Panc1 (cell line): ENCODE data around the gene MRGPRX2. TPM values are rescaled to one million over a fixed set of nuclear protein-coding genes. Genes with fewer than 3 reads are reported as not detected.

Experiments used
- ATAC-seq: fragments of 200-7000 bp; cut with Tn5 transposase; 2 replicates; pipeline ENCODE4 v1.9.1; 2020; ENCODE audit warnings: mild to moderate bottlenecking, moderate library complexity
- BruUV-seq: library from RNA; stranded (reverse); fragments of 400-500 nt; replicated peaks from 2 replicates; lab custom pipeline; 2021; lab: Mats Ljungman, UMichigan
- CTCF ChIA-PET: fragments of 300-600 bp; sonication (Branson Sonifier 250); formaldehyde crosslinking; loops from one replicate; lab custom pipeline; 2022; ENCODE audit warnings: antibody characterized with exemption; lab: Charles Lee
- POLR2A ChIA-PET: fragments of 300-600 bp; sonication (Branson Sonifier 250); formaldehyde crosslinking; loops from one replicate; lab custom pipeline; 2022; ENCODE audit warnings: antibody characterized with exemption; lab: Charles Lee
- DNase-seq: peaks from one replicate; pipeline ENCODE4 v3.0.0-alpha.2; 2010; ENCODE audit warnings: low read depth, low spot score
- H3K27ac ChIP-seq: 2 replicates; pipeline ENCODE4 v1.5.1; 2011; ENCODE audit warnings: mild to moderate bottlenecking, low read length, inconsistent platforms
- H3K27me3 ChIP-seq: fragments of 200-500 bp; sonication (Bioruptor generic); 2 replicates; pipeline ENCODE4 v1.6.0; 2014; ENCODE audit warnings: low read length, inconsistent platforms; ENCODE audit not compliant: control insufficient read depth, insufficient read depth
- H3K36me3 ChIP-seq: fragments of 200-500 bp; sonication (Bioruptor generic); 2 replicates; pipeline ENCODE4 v1.5.1; 2014; ENCODE audit warnings: inconsistent platforms, mild to moderate bottlenecking, low read length, moderate library complexity; ENCODE audit not compliant: control insufficient read depth, insufficient read depth
- H3K4me1 ChIP-seq: 2 replicates; pipeline ENCODE4 v1.5.1; 2011; ENCODE audit warnings: inconsistent platforms, mild to moderate bottlenecking, low read length, moderate library complexity; ENCODE audit not compliant: control insufficient read depth, insufficient read depth
- H3K4me3 ChIP-seq, 2 experiments: 2 replicates each; pipeline ENCODE4 v1.5.1; 2011 to 2012; ENCODE audit warnings: low read depth in 2 of 2, low read length in 2 of 2, mild to moderate bottlenecking in 2 of 2, inconsistent platforms in 1 of 2, moderate library complexity in 1 of 2
- H3K9me3 ChIP-seq: fragments of 200-500 bp; sonication (Bioruptor generic); 2 replicates; pipeline ENCODE4 v1.5.1; 2014; ENCODE audit warnings: low read depth, mild to moderate bottlenecking, inconsistent platforms, low read length, moderate library complexity; ENCODE audit not compliant: control insufficient read depth, insufficient read depth
- CTCF ChIP-seq: fragments of 450-650 bp; IDR thresholded peaks from 2 replicates; pipeline ENCODE4 v1.5.1; 2017; ENCODE audit warnings: mild to moderate bottlenecking
- POLR2AphosphoS5 ChIP-seq: IDR thresholded peaks from 2 replicates; pipeline ENCODE4 v1.6.1; 2012; ENCODE audit warnings: mild to moderate bottlenecking, low read depth, low read length, moderate library complexity
- REST ChIP-seq, 2 experiments: IDR thresholded peaks; 2 replicates each; pipeline ENCODE4 v1.6.1; 2011 to 2012; ENCODE audit warnings: low read depth in 2 of 2, control low read depth in 1 of 2, low read length in 1 of 2, mild to moderate bottlenecking in 1 of 2, moderate library complexity in 1 of 2; ENCODE audit not compliant: insufficient read depth in 1 of 2
- SIN3A ChIP-seq: IDR thresholded peaks from 2 replicates; pipeline ENCODE4 v1.6.1; 2012; ENCODE audit warnings: low read depth, mild to moderate bottlenecking, low read length, moderate library complexity, borderline replicate concordance; ENCODE audit not compliant: insufficient read depth
- TCF7L2 ChIP-seq: IDR thresholded peaks from 2 replicates; pipeline ENCODE4 v1.6.1; 2011; ENCODE audit warnings: mild to moderate bottlenecking, low read depth, low read length, inconsistent platforms
- in situ Hi-C: cut with HindIII; loops from 2 replicates; pipeline ENCODE4 v1.10.0; 2016; ENCODE audit warnings: low sequenced_read_pairs, low pct_unique_long_range_greater_than_20kb
- intact Hi-C: fragments of 100-400 bp; cut with micrococcal nuclease; formaldehyde crosslinking; loops from one replicate; pipeline ENCODE4 v1.10.0; 2022; ENCODE audit not compliant: unreplicated experiment
- total RNA-seq: library from RNA; stranded (reverse); gene quantifications from one replicate; pipeline ENCODE4 v1.2.1, GENCODE V29; 2021; ENCODE audit not compliant: unreplicated experiment

Gene MRGPRX2
- total RNA-seq, 1 experiment from 2014 or later = not detected

GRCh38 chr11:19100885-19101284 is 40.4 kb upstream of the MRGPRX2 start:
- in situ Hi-C loops = no loop called here
- Histone ChIP-seq H3K27me3 (peaks cover 10% of the 10 kb centered on the region), H3K9me3 (no peaks in the 10 kb centered on the region), H3K4me1 (no peaks in the 10 kb centered on the region), H3K27ac (no peak overlapping the region), H3K4me3 (no peak overlapping the region), H3K36me3 (no peaks in the 10 kb centered on the region)
- ChIA-PET CTCF (no interaction called here), POLR2A (no interaction called here)
- intact Hi-C loops = no loop called here
- BruUV-seq = no TSS peak
- no peak for TF ChIP-seq SIN3A
- TF ChIP-seq TCF7L2 = no peak
- TF ChIP-seq CTCF = no peak
- no peak for TF ChIP-seq POLR2AphosphoS5
- TF ChIP-seq REST (IDR thresholded peaks at IDR 0.05; ENCODE audit: insufficient read depth in 1 of 2, low read depth in 2 of 2, low read length in 1 of 2) = no peak
- no peak for ATAC-seq
- DNase-seq = no peak

GRCh38 chr11:19099093-19099492 is 38.6 kb upstream of the MRGPRX2 start:
- ChIA-PET CTCF (no interaction called here), POLR2A (no interaction called here)
- Histone ChIP-seq H3K36me3 (no peaks in the 10 kb centered on the region), H3K27me3 (peaks cover 22% of the 10 kb centered on the region), H3K4me1 (no peaks in the 10 kb centered on the region), H3K4me3 (no peak overlapping the region), H3K9me3 (no peaks in the 10 kb centered on the region), H3K27ac (no peak overlapping the region)
- no TSS peak for BruUV-seq
- DNase-seq (no peak), ATAC-seq (no peak)
- TF ChIP-seq REST (IDR thresholded peaks at IDR 0.05; ENCODE audit: insufficient read depth in 1 of 2, low read depth in 2 of 2, low read length in 1 of 2) = no peak
- no peak for TF ChIP-seq CTCF
- no peak for TF ChIP-seq POLR2AphosphoS5
- TF ChIP-seq TCF7L2 = no peak
- TF ChIP-seq SIN3A = no peak
- intact Hi-C loops = no loop called here
- in situ Hi-C loops = no loop called here
